Caco-2 (cell line): ENCODE measurements around the gene TMCC1. TPM values are rescaled to one million over a fixed set of nuclear protein-coding genes. Genes with fewer than 3 reads are reported as not detected.

ENCODE experiments used
- BruUV-seq: library from RNA; stranded (reverse); fragments of 400-500 nt; replicated peaks from 2 replicates; lab custom pipeline; 2021; lab: Mats Ljungman, UMichigan
- CTCF ChIA-PET: fragments of 300-600 bp; sonication (Branson Sonifier 250); formaldehyde crosslinking; loops from one replicate; lab custom pipeline; 2022; ENCODE audit warnings: antibody characterized with exemption; lab: Charles Lee
- POLR2A ChIA-PET: fragments of 300-600 bp; sonication (Branson Sonifier 250); formaldehyde crosslinking; loops from one replicate; lab custom pipeline; 2022; ENCODE audit warnings: antibody characterized with exemption; lab: Charles Lee
- DNase-seq, 2 experiments: peaks; one replicate each; pipeline versions ENCODE4 v3.0.0 to v3.0.0-alpha.2; 2020 to 2022
- H3K27me3 ChIP-seq: replicated peaks from 2 replicates; pipeline ENCODE4 v1.6.0; 2011; ENCODE audit warnings: low read length; ENCODE audit not compliant: control insufficient read depth, insufficient read depth
- H3K36me3 ChIP-seq: 2 replicates; pipeline ENCODE4 v1.5.1; 2011; ENCODE audit warnings: low read length; ENCODE audit not compliant: control insufficient read depth, insufficient read depth
- H3K4me1 ChIP-seq: fragments of 250-450 bp; sonication (Bioruptor Pico); 2 replicates; pipeline ENCODE4 v1.5.1; 2020; ENCODE audit warnings: mild to moderate bottlenecking
- H3K4me3 ChIP-seq: 2 replicates; pipeline ENCODE4 v1.5.1; 2011; ENCODE audit warnings: low read depth, mild to moderate bottlenecking, control low read depth, low read length
- H3K9me3 ChIP-seq: fragments of 250-450 bp; sonication (Bioruptor Pico); 2 replicates; pipeline ENCODE4 v1.5.1; 2020; ENCODE audit warnings: mild to moderate bottlenecking, moderate library complexity
- H3K27ac Mint-ChIP-seq: one replicate; pipeline ENCODE4 v1.8.0; 2022; ENCODE audit warnings: mixed read lengths; ENCODE audit not compliant: unreplicated experiment
- H3K27me3 Mint-ChIP-seq: one replicate; pipeline ENCODE4 v1.8.0; 2022; ENCODE audit warnings: mixed read lengths; ENCODE audit not compliant: insufficient read depth, unreplicated experiment
- H3K36me3 Mint-ChIP-seq: one replicate; pipeline ENCODE4 v1.8.0; 2022; ENCODE audit warnings: mild to moderate bottlenecking, mixed read lengths; ENCODE audit not compliant: insufficient read depth, unreplicated experiment
- H3K4me1 Mint-ChIP-seq: one replicate; pipeline ENCODE4 v1.8.0; 2022; ENCODE audit warnings: low read depth, mixed read lengths; ENCODE audit not compliant: unreplicated experiment
- H3K4me3 Mint-ChIP-seq: one replicate; pipeline ENCODE4 v1.8.0; 2022; ENCODE audit warnings: mild to moderate bottlenecking, moderate library complexity, mixed read lengths; ENCODE audit not compliant: unreplicated experiment
- H3K9me3 Mint-ChIP-seq: one replicate; pipeline ENCODE4 v1.8.0; 2022; ENCODE audit warnings: mixed read lengths; ENCODE audit not compliant: unreplicated experiment
- CTCF ChIP-seq, 2 experiments: fragments of 200-600 bp in 1 of 2; IDR thresholded peaks; 1 replicate in 1 of 2; 2 replicates in 1 of 2; pipeline versions ENCODE4 v1.5.1 to v1.8.0; 2011 to 2022; ENCODE audit warnings: antibody characterized with exemption in 1 of 2, control low read depth in 1 of 2, inconsistent platforms in 1 of 2, low read depth in 1 of 2, low read length in 1 of 2, mild to moderate bottlenecking in 1 of 2, moderate library complexity in 1 of 2; ENCODE audit not compliant: insufficient read depth in 1 of 2, severe bottlenecking in 1 of 2, unreplicated experiment in 1 of 2
- intact Hi-C: fragments of 100-400 bp; cut with micrococcal nuclease; formaldehyde crosslinking; loops from one replicate; pipeline ENCODE4 v1.10.0; 2022; ENCODE audit not compliant: unreplicated experiment
- total RNA-seq: library from RNA; stranded (reverse); gene quantifications from 2 replicates; pipeline ENCODE4 v1.2.3, GENCODE V29; 2022

Gene TMCC1
- total RNA-seq, 1 experiment from 2014 or later: 27.8 TPM

DNA sequence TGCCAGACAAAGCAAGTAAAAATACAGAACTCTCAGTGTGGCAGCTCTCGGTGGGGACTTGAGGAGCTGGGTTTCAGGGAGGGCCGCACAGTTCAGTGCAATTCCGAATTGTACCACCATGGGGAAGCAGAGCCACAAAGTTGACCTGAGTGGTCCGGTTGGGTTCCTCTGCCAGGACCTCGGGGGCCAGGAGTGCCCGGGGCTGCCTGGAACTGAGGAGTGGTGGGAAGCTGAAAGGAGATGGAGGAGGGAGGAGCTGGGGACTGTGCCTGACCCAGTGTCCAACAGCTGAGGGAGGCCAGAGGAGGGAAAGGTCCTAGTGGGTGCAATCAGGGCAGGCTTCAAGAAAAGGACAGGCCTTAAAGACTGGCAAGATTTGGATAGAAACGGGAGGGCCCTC, 48.8 kb upstream of the TMCC1 start:
- peak; percentile 74 to 77 for TF ChIP-seq CTCF (IDR thresholded peaks at IDR 0.05; ENCODE audit: insufficient read depth in 1 of 2, low read depth in 1 of 2, low read length in 1 of 2, severe bottlenecking in 1 of 2, unreplicated experiment in 1 of 2)
- peak; percentile 63 to 80 for DNase-seq
- BruUV-seq: no TSS peak
- H3K4me1 Mint-ChIP-seq: no peaks in the 10 kb centered on the region
- no peaks in the 10 kb centered on the region for H3K36me3 ChIP-seq
- H3K27me3 Mint-ChIP-seq: peaks cover 2% of the 10 kb centered on the region
- H3K36me3 Mint-ChIP-seq: no peaks in the 10 kb centered on the region
- H3K27me3 ChIP-seq: no peaks in the 10 kb centered on the region
- no peak overlapping the region for H3K27ac Mint-ChIP-seq
- POLR2A ChIA-PET: interaction anchor here (0.6 kb wide), 1 partner anchor 588 kb away, joined by 3 read pairs; no protein-coding TSS in a partner anchor
- H3K9me3 ChIP-seq: no peaks in the 10 kb centered on the region
- no peak overlapping the region for H3K4me3 Mint-ChIP-seq
- H3K4me1 ChIP-seq: no peaks in the 10 kb centered on the region
- H3K9me3 Mint-ChIP-seq: no peaks in the 10 kb centered on the region
- H3K4me3 ChIP-seq: no peak overlapping the region
- CTCF ChIA-PET: interaction anchor here (0.5 to 2.7 kb wide), 13 partner anchors 49 to 452 kb away, joined by 3 to 34 read pairs (median 5); partner anchors contain the start of gene TMCC1
- intact Hi-C loops: loop anchor here (1.0 to 5.0 kb wide), 5 partner anchors 50 to 300 kb away; no protein-coding TSS in a partner anchor

- no peak overlapping the region for H3K27ac Mint-ChIP-seq
- CTCF ChIA-PET: no interaction called here
- no peaks in the 10 kb centered on the region for H3K36me3 ChIP-seq
- H3K27me3 ChIP-seq: no peaks in the 10 kb centered on the region
- H3K27me3 Mint-ChIP-seq: peaks cover 2% of the 10 kb centered on the region
- DNase-seq: no peak
- no peak overlapping the region for H3K4me3 Mint-ChIP-seq
- POLR2A ChIA-PET: no interaction called here
- TF ChIP-seq CTCF (IDR thresholded peaks at IDR 0.05; ENCODE audit: insufficient read depth in 1 of 2, low read depth in 1 of 2, low read length in 1 of 2, severe bottlenecking in 1 of 2, unreplicated experiment in 1 of 2): no peak
- no peaks in the 10 kb centered on the region for H3K4me1 Mint-ChIP-seq
- no peak overlapping the region for H3K4me3 ChIP-seq
- H3K9me3 ChIP-seq: no peaks in the 10 kb centered on the region
- intact Hi-C loops: loop anchor here (5.0 kb wide), 2 partner anchors 52 to 302 kb away; no protein-coding TSS in a partner anchor
- no peaks in the 10 kb centered on the region for H3K4me1 ChIP-seq
- BruUV-seq: no TSS peak
- H3K36me3 Mint-ChIP-seq: no peaks in the 10 kb centered on the region
- no peaks in the 10 kb centered on the region for H3K9me3 Mint-ChIP-seq
Observed at GRCh38 chr3:129940086-129940485, 46.6 kb upstream of the TMCC1 start.

DNA sequence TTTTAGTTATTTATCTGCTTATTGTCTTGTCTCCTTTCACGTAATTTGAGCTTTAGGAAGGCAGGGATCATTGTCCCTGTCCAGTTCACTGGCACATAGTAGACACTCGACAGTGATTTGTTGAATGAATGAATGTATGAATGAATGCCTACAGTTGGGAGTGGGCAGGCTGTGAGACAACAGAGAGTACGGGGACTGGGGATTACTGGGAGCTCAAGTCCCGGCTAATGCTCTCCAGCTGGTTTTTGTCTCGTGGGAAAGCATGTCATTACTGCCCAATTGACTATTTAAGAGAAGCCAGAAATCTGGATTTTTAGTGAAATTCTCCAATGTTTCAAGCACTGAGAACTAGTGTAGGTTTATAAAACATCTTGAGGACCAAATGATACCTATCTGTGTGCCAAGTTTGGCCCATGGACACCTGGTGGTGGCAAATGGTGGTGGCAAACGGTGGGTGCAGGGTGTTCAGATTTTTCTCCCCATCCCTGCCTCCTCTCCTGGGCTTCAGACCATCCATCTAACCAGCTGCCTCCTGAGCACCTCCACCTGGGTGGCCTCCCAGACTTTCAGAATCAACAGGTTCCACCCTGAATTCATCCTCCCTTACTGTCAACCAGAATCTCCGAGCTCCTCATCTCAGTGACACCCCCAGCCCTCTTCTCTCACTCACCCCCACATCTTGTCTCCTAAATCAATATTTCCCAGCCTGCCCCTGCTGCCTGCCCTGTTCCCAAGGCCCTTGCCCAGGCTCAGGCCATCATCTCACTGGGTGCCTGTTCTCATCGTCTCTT, 44.8 kb upstream of the TMCC1 start:
- H3K36me3 Mint-ChIP-seq: no peaks in the 10 kb centered on the region
- intact Hi-C loops: no loop called here
- no peak for TF ChIP-seq CTCF (IDR thresholded peaks at IDR 0.05; ENCODE audit: insufficient read depth in 1 of 2, low read depth in 1 of 2, low read length in 1 of 2, severe bottlenecking in 1 of 2, unreplicated experiment in 1 of 2)
- ChIA-PET POLR2A (no interaction called here), CTCF (interaction anchor here (1.0 kb wide), 1 partner anchor 448 kb away, joined by 3 read pairs; no protein-coding TSS in a partner anchor)
- Histone ChIP-seq H3K27me3 (no peaks in the 10 kb centered on the region), H3K9me3 (no peaks in the 10 kb centered on the region), H3K36me3 (no peaks in the 10 kb centered on the region), H3K4me1 (no peaks in the 10 kb centered on the region), H3K4me3 (no peak overlapping the region)
- no peak for DNase-seq
- H3K9me3 Mint-ChIP-seq: no peaks in the 10 kb centered on the region
- no peak overlapping the region for H3K27ac Mint-ChIP-seq
- H3K4me1 Mint-ChIP-seq: no peaks in the 10 kb centered on the region
- no peak overlapping the region for H3K4me3 Mint-ChIP-seq
- no TSS peak for BruUV-seq
- H3K27me3 Mint-ChIP-seq: no peaks in the 10 kb centered on the region
